K562 (cell line): Measurements from ENCODE around the gene LTBP1. TPM values are rescaled to one million over a fixed set of nuclear protein-coding genes. Genes with fewer than 3 reads are reported as not detected.

ENCODE experiments used
- ATAC-seq: fragments of 200-7000 bp; cut with Tn5 transposase; 3 replicates; pipeline ENCODE4 v1.9.1; 2020; ENCODE audit warnings: moderate library complexity
- BruUV-seq: library from RNA; stranded (reverse); fragments of 400-500 nt; replicated peaks from 2 replicates; lab custom pipeline; 2021; lab: Mats Ljungman, UMichigan
- CTCF ChIA-PET: fragments of 300-600 bp; formaldehyde crosslinking; extraction: SDS; loops from one replicate; lab custom pipeline; 2021; ENCODE audit warnings: low intra/inter-chr PET ratio; lab: Yijun Ruan, JAX
- POLR2A ChIA-PET: fragments of 300-600, 350-650 bp; sonication (Branson Sonifier 250); formaldehyde crosslinking; extraction: SDS; loops from one replicate; lab custom pipeline; 2021; ENCODE audit warnings: antibody characterized with exemption, inconsistent platforms; lab: Yijun Ruan, JAX
- DNase-seq, 4 experiments: peaks; one replicate each; pipeline versions ENCODE4 v3.0.0 to v3.0.0-alpha.2; 2011 to 2018; ENCODE audit warnings: low spot score in 3 of 4, mixed read lengths in 3 of 4; ENCODE audit errors: extremely low read depth in 1 of 4
- FAIRE-seq: peaks from 2 replicates; lab custom pipeline; 2011; peaks lifted over from hg19 to GRCh38; lab: Jason Lieb, UNC
- H2AFZ ChIP-seq: 2 replicates; pipeline ENCODE4 v1.6.0; 2011; ENCODE audit warnings: low read depth, low read length, control low read depth, inconsistent platforms
- H3K27ac ChIP-seq: fragments of 200-600 bp; 3 replicates; pipeline ENCODE4 v1.8.0; 2011; ENCODE audit warnings: low read depth, mild to moderate bottlenecking, control low read depth, inconsistent platforms, low read length, moderate library complexity, mixed read lengths; ENCODE audit errors: extremely low read depth
- H3K27me3 ChIP-seq, 2 experiments: fragments of 300-600 bp in 1 of 2; 2 replicates in 1 of 2; 3 replicates in 1 of 2; pipeline versions ENCODE4 v1.6.0 to v1.8.0; 2011; ENCODE audit warnings: inconsistent platforms in 2 of 2, low read length in 2 of 2, mild to moderate bottlenecking in 1 of 2, mixed read lengths in 1 of 2, moderate library complexity in 1 of 2; ENCODE audit not compliant: control insufficient read depth in 2 of 2, insufficient read depth in 2 of 2
- H3K36me3 ChIP-seq: fragments of 300-600 bp; 3 replicates; pipeline ENCODE4 v1.8.0; 2011; ENCODE audit warnings: mild to moderate bottlenecking, low read length, inconsistent platforms; ENCODE audit not compliant: control insufficient read depth, insufficient read depth
- H3K4me1 ChIP-seq, 2 experiments: fragments of 200-600 bp in 1 of 2; replicated peaks in 1 of 2; 2 replicates in 1 of 2; 3 replicates in 1 of 2; pipeline versions ENCODE4 v1.5.1 to v1.8.0; 2011; ENCODE audit warnings: inconsistent platforms in 2 of 2, low read length in 2 of 2, mild to moderate bottlenecking in 1 of 2, mixed read lengths in 1 of 2, moderate library complexity in 1 of 2; ENCODE audit not compliant: control insufficient read depth in 2 of 2, insufficient read depth in 2 of 2
- H3K4me2 ChIP-seq: 2 replicates; pipeline ENCODE4 v1.6.1; 2011; ENCODE audit warnings: low read length, control low read depth, inconsistent platforms, mixed read lengths; ENCODE audit not compliant: insufficient read depth
- H3K4me3 ChIP-seq: fragments of 200-600 bp; sonication (generic), shearing (Covaris generic); 2 replicates; pipeline ENCODE4 v1.5.1; 2016; ENCODE audit warnings: control low read depth, inconsistent platforms
- H3K79me2 ChIP-seq: fragments of 200-600 bp; 3 replicates; pipeline ENCODE4 v1.8.0; 2011; ENCODE audit warnings: low read length, inconsistent platforms; ENCODE audit not compliant: control insufficient read depth, insufficient read depth
- H3K9ac ChIP-seq, 2 experiments: 2 replicates each; pipeline versions ENCODE4 v1.6.0 to v1.6.1; 2011; ENCODE audit warnings: low read depth in 2 of 2, low read length in 2 of 2, control low read depth in 1 of 2, inconsistent platforms in 1 of 2, mild to moderate bottlenecking in 1 of 2, mixed read lengths in 1 of 2; ENCODE audit not compliant: insufficient read depth in 1 of 2
- H3K9me1 ChIP-seq: one replicate; pipeline ENCODE4 v1.6.0; 2011; ENCODE audit warnings: inconsistent platforms, mild to moderate bottlenecking, low read length, moderate library complexity; ENCODE audit not compliant: control insufficient read depth, insufficient read depth
- H3K9me3 ChIP-seq: replicated peaks from 2 replicates; pipeline ENCODE4 v1.5.1; 2011; ENCODE audit warnings: low read depth, low read length, inconsistent platforms; ENCODE audit not compliant: control insufficient read depth, insufficient read depth
- H4K20me1 ChIP-seq: replicated peaks from 2 replicates; pipeline ENCODE4 v1.6.1; 2011; ENCODE audit warnings: low read length, inconsistent platforms, mixed read lengths; ENCODE audit not compliant: control insufficient read depth, insufficient read depth
- ILF3 ChIP-seq: fragments of 450-650 bp; IDR thresholded peaks from 2 replicates; pipeline ENCODE4 v1.6.1; 2018; ENCODE audit warnings: antibody characterized with exemption, mild to moderate bottlenecking, moderate library complexity, borderline replicate concordance
- NR1H2 ChIP-seq: sonication (generic); formaldehyde crosslinking; IDR thresholded peaks from 2 replicates; pipeline ENCODE4 v1.4.0; 2020; ENCODE audit warnings: mild to moderate bottlenecking, missing genetic modification reagents
- RHOXF2B ChIP-seq: fragments of 250-450 bp; sonication (Bioruptor Pico); conservative IDR thresholded peaks from 2 replicates; pipeline ENCODE4 v1.5.1; 2021
- SMC3 ChIP-seq: conservative IDR thresholded peaks from 2 replicates; pipeline ENCODE4 v1.6.1; 2011; ENCODE audit warnings: low read depth, low read length, improper control_type of control experiment; ENCODE audit not compliant: insufficient read depth
- ZNF24 ChIP-seq: fragments of 450-650 bp; IDR thresholded peaks from 2 replicates; pipeline ENCODE4 v1.6.1; 2016
- ZNF764 ChIP-seq: fragments of 250-450 bp; sonication (Bioruptor Pico); IDR thresholded peaks from 2 replicates; pipeline ENCODE4 v1.4.0; 2020; ENCODE audit warnings: low read depth, mild to moderate bottlenecking, moderate library complexity
- WGBS: fragments of 100-300 bp; shearing (Covaris generic); methylation state at CpG from one replicate; pipeline ENCODE4 v1.1.6; 2016; ENCODE audit warnings: low coverage, mixed read lengths; ENCODE audit not compliant: insufficient coverage; ENCODE audit errors: missing lambda C conversion rate; 5-methylcytosine and 5-hydroxymethylcytosine counted together
- in situ Hi-C: fragments of 300-500 bp; cut with MboI; formaldehyde crosslinking; loops from 4 replicates; pipeline ENCODE4 v1.15.0; 2018; ENCODE audit warnings: inconsistent platforms, mixed read lengths
- intact Hi-C: fragments of 100-400 bp; cut with micrococcal nuclease; formaldehyde crosslinking; loops from 2 replicates; pipeline ENCODE4 v1.14.2; 2022
- polyA plus RNA-seq, 8 experiments: library from polyadenylated mRNA; depleted of rRNA in 4 of 8; stranded (reverse) in 5 of 8; unstranded in 3 of 8; fragments of >200 nt; fragmentation: Nextera tagmentation in 2 of 8; fragmentation: Illumina TruSeq in 1 of 8; extraction: Ambion mirVana in 2 of 8; extraction: Trizol in 1 of 8; gene quantifications; 2 replicates each; pipeline versions ENCODE4 v1.2.1 to v1.2.3, GENCODE V29; 2011 to 2014; ENCODE audit warnings: inconsistent platforms in 1 of 8, missing spikeins in 1 of 8
- total RNA-seq, 7 experiments: library from RNA; depleted of rRNA in 6 of 7; stranded (reverse); fragments of >200 nt in 6 of 7; fragmentation: Illumina TruSeq in 2 of 7; extraction: Trizol in 2 of 7; gene quantifications; 2 replicates each; pipeline versions ENCODE4 v1.2.1 to v1.2.3, GENCODE V29; 2011 to 2021; ENCODE audit warnings: low replicate concordance in 1 of 7
- TF ChIP-seq, protein P1 (sequence below): fragments of 250-450 bp; sonication (Bioruptor Pico); IDR thresholded peaks from 2 replicates; pipeline ENCODE4 v1.5.0; 2021
- TF ChIP-seq, protein P2 (sequence below), 3 experiments: IDR thresholded peaks in 2 of 3; conservative IDR thresholded peaks in 1 of 3; 2 replicates each; pipeline ENCODE4 v1.5.1; 2011 to 2012; ENCODE audit warnings: low read length in 3 of 3, mild to moderate bottlenecking in 3 of 3, control low read depth in 2 of 3, improper control_type of control experiment in 1 of 3, inconsistent platforms in 1 of 3, low read depth in 1 of 3, mixed read lengths in 1 of 3, moderate library complexity in 1 of 3; ENCODE audit not compliant: insufficient read depth in 2 of 3
- TF ChIP-seq, protein P3 (sequence below): fragments of 450-650 bp; IDR thresholded peaks from 2 replicates; pipeline ENCODE4 v1.6.1; 2017; ENCODE audit warnings: mild to moderate bottlenecking, moderate library complexity
- TF ChIP-seq, protein P4 (sequence below): fragments of 450-650 bp; formaldehyde crosslinking; IDR thresholded peaks from 2 replicates; pipeline ENCODE4 v1.4.0; 2020; ENCODE audit warnings: mild to moderate bottlenecking, moderate library complexity

The LTBP1 gene
- total and polyA plus RNA-seq, 9 of the 15 experiments (the other 6 are each of a cell fraction or from before 2014, with no cell fraction given): 3.6 to 16.4 (median 8.5) TPM

DNA sequence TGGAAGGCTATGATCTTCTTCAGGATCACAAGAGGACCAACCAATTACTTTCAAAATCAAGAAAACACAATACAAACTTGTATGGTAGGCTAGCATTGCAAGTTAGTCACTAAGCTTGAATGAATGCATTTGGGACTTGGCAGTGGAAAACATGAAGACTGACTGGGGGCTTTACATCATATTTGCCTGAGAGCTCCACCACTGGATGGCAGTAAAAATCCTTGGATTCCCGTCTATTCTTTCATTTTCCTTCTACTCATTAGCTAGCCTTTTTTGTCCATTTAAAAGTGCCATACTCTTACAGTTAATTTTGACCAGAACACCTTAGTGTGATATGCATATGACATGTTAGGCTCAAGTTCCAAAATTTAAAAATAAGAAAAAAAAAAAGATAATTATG lies 466.2 kb downstream of the LTBP1 start:
- peak; percentile 82 for FAIRE-seq
- CTCF ChIA-PET: interaction anchor here (1.5 kb wide), 1 partner anchor 170 kb away, joined by 11 read pairs; no protein-coding TSS in a partner anchor
- POLR2A ChIA-PET: interaction anchor here (1.1 kb wide), 1 partner anchor 28 kb away, joined by 3 read pairs; no protein-coding TSS in a partner anchor
- TF ChIP-seq, protein P1, sequence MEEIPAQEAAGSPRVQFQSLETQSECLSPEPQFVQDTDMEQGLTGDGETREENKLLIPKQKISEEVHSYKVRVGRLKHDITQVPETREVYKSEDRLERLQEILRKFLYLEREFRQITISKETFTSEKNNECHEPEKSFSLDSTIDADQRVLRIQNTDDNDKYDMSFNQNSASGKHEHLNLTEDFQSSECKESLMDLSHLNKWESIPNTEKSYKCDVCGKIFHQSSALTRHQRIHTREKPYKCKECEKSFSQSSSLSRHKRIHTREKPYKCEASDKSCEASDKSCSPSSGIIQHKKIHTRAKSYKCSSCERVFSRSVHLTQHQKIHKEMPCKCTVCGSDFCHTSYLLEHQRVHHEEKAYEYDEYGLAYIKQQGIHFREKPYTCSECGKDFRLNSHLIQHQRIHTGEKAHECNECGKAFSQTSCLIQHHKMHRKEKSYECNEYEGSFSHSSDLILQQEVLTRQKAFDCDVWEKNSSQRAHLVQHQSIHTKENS (CRISPR knock-in tag): no peak
- TF ChIP-seq SMC3 (peak; percentile 42; the same call in 1 of the 2 replicates), RHOXF2B (CRISPR knock-in tag) (no peak), ZNF24 (peak; percentile 90), ZNF764 (no peak), NR1H2 (CRISPR knock-in tag) (no peak), ILF3 (no peak)
- TF ChIP-seq, protein P2, sequence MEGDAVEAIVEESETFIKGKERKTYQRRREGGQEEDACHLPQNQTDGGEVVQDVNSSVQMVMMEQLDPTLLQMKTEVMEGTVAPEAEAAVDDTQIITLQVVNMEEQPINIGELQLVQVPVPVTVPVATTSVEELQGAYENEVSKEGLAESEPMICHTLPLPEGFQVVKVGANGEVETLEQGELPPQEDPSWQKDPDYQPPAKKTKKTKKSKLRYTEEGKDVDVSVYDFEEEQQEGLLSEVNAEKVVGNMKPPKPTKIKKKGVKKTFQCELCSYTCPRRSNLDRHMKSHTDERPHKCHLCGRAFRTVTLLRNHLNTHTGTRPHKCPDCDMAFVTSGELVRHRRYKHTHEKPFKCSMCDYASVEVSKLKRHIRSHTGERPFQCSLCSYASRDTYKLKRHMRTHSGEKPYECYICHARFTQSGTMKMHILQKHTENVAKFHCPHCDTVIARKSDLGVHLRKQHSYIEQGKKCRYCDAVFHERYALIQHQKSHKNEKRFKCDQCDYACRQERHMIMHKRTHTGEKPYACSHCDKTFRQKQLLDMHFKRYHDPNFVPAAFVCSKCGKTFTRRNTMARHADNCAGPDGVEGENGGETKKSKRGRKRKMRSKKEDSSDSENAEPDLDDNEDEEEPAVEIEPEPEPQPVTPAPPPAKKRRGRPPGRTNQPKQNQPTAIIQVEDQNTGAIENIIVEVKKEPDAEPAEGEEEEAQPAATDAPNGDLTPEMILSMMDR (IDR thresholded peaks at IDR 0.05 in 2 of 3, conservative IDR thresholded peaks at IDR 0.05 in 1 of 3; ENCODE audit: insufficient read depth in 2 of 3, low read depth in 1 of 3, low read length in 3 of 3): peak in 2 of 3 experiments; percentile 57 to 65; a peak in 5 of 6 replicates
- TF ChIP-seq, protein P3, sequence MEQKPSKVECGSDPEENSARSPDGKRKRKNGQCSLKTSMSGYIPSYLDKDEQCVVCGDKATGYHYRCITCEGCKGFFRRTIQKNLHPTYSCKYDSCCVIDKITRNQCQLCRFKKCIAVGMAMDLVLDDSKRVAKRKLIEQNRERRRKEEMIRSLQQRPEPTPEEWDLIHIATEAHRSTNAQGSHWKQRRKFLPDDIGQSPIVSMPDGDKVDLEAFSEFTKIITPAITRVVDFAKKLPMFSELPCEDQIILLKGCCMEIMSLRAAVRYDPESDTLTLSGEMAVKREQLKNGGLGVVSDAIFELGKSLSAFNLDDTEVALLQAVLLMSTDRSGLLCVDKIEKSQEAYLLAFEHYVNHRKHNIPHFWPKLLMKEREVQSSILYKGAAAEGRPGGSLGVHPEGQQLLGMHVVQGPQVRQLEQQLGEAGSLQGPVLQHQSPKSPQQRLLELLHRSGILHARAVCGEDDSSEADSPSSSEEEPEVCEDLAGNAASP: no peak
- TF ChIP-seq, protein P4, sequence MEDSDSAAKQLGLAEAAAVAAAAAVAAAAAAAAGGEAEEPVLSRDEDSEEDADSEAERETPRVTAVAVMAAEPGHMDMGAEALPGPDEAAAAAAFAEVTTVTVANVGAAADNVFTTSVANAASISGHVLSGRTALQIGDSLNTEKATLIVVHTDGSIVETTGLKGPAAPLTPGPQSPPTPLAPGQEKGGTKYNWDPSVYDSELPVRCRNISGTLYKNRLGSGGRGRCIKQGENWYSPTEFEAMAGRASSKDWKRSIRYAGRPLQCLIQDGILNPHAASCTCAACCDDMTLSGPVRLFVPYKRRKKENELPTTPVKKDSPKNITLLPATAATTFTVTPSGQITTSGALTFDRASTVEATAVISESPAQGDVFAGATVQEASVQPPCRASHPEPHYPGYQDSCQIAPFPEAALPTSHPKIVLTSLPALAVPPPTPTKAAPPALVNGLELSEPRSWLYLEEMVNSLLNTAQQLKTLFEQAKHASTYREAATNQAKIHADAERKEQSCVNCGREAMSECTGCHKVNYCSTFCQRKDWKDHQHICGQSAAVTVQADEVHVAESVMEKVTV (CRISPR knock-in tag): peak; percentile 56; the same call in 1 of the 2 replicates

More for the DNA sequence above, 466.2 kb downstream of the LTBP1 start:
- H3K4me3 ChIP-seq: no peak overlapping the region
- peaks cover 4 to 10% of the 10 kb centered on the region in 2 experiments; a peak in 3 of 5 replicates for H3K27me3 ChIP-seq
- 0% methylated on average over 1 of the region's 1 CpG for WGBS
- H3K4me2 ChIP-seq: no peak overlapping the region
- ATAC-seq (peak; percentile 83), DNase-seq (peak in 3 of 4 experiments; percentile 27 to 56 (median 45))
- BruUV-seq: no TSS peak
- H3K9ac ChIP-seq: no peak overlapping the region
- in situ Hi-C loops: loop anchor here (25.0 kb wide), 1 partner anchor 174 kb away; the partner anchor contains the start of gene FAM98A
- no peaks in the 10 kb centered on the region for H3K79me2 ChIP-seq
- no peaks in the 10 kb centered on the region for H4K20me1 ChIP-seq
- H3K9me3 ChIP-seq: 0 out of 2 replicates have a peak, but pooled peaks cover 3% of the 10 kb centered on the region
- no peaks in the 10 kb centered on the region for H3K9me1 ChIP-seq
- H3K4me1 ChIP-seq: no peaks in the 10 kb centered on the region
- H2AFZ ChIP-seq: no peak overlapping the region
- no peaks in the 10 kb centered on the region for H3K36me3 ChIP-seq
- intact Hi-C loops: loop anchor here (1.0 kb wide), 2 partner anchors 28 to 170 kb away; no protein-coding TSS in a partner anchor
- no peak overlapping the region for H3K27ac ChIP-seq
